Measurements from ENCODE around the gene WDR81.

The WDR81 gene

GRCh38 chr17:1787301-1787902 is 62.9 kb downstream of the WDR81 start:
- TF ChIP-seq SNAI2 (CRISPR knock-in tag; IDR thresholded peaks at IDR 0.05) (peak; percentile 61; the same call in 1 of the 2 replicates), CREB5 (CRISPR knock-in tag; IDR thresholded peaks at IDR 0.05; ENCODE audit: low read depth) (no peak; the same call in 1 of the 2 replicates), BACH2 (CRISPR knock-in tag; IDR thresholded peaks at IDR 0.05; ENCODE audit: borderline replicate concordance) (no peak), TSHZ2 (CRISPR knock-in tag; IDR thresholded peaks at IDR 0.05) (no peak), TOX (CRISPR knock-in tag; IDR thresholded peaks at IDR 0.05; ENCODE audit: borderline replicate concordance) (no peak), RARB (CRISPR knock-in tag; IDR thresholded peaks at IDR 0.05) (no peak), PPARA (CRISPR knock-in tag; IDR thresholded peaks at IDR 0.05; ENCODE audit: borderline replicate concordance) (no peak), TCF4 (CRISPR knock-in tag; IDR thresholded peaks at IDR 0.05; ENCODE audit: borderline replicate concordance) (no peak), CSDC2 (CRISPR knock-in tag; IDR thresholded peaks at IDR 0.05) (0 out of 2 replicates have a peak, but pooled peaks have one; percentile 18), POU6F1 (CRISPR knock-in tag; IDR thresholded peaks at IDR 0.05; ENCODE audit: borderline replicate concordance, low read depth) (no peak), PATZ1 (CRISPR knock-in tag; IDR thresholded peaks at IDR 0.05; ENCODE audit: borderline replicate concordance) (no peak), ZC3H10 (CRISPR knock-in tag; IDR thresholded peaks at IDR 0.05) (peak; percentile 15; the same call in 1 of the 2 replicates), ZFP3 (CRISPR knock-in tag; IDR thresholded peaks at IDR 0.05) (0 out of 2 replicates have a peak, but pooled peaks have one; percentile 49), ZNF70 (CRISPR knock-in tag; IDR thresholded peaks at IDR 0.05) (no peak)
- ATAC-seq = peak; percentile 96

Measured in SK-N-SH treated with all-trans-retinoic acid at 6 μM for 48 hours (cell line).